GM12878 (cell line): Measurements from ENCODE around the gene XPO5. TPM values are rescaled to one million over a fixed set of nuclear protein-coding genes. Genes with fewer than 3 reads are reported as not detected.

Experiments used
- ATAC-seq: fragments of 200-7000 bp; cut with Tn5 transposase; 3 replicates; pipeline ENCODE4 v1.9.1; 2020; ENCODE audit warnings: mild to moderate bottlenecking, moderate library complexity
- BruUV-seq: library from RNA; stranded (reverse); fragments of 400-500 nt; replicated peaks from 2 replicates; lab custom pipeline; 2021; lab: Mats Ljungman, UMichigan
- CTCF ChIA-PET: fragments of 300-600 bp; sonication (Branson Sonifier 250); formaldehyde crosslinking; extraction: SDS; loops from one replicate; lab custom pipeline; 2021; ENCODE audit warnings: inconsistent platforms; lab: Yijun Ruan, JAX
- POLR2A ChIA-PET: fragments of 350-600 bp; formaldehyde crosslinking; extraction: SDS; loops from one replicate; lab custom pipeline; 2021; ENCODE audit warnings: inconsistent platforms; lab: Charles Lee
- RAD21 ChIA-PET: fragments of 300-600 bp; sonication (Branson Sonifier 250); formaldehyde crosslinking; loops from one replicate; lab custom pipeline; 2023; ENCODE audit warnings: antibody characterized with exemption; ENCODE audit not compliant: unreplicated experiment; lab: Charles Lee
- SMC1A ChIA-PET: fragments of 300-600 bp; sonication (Branson Sonifier 250); formaldehyde crosslinking; loops from one replicate; lab custom pipeline; 2023; ENCODE audit not compliant: unreplicated experiment, uncharacterized antibody; lab: Charles Lee
- DNase-seq: peaks from one replicate; pipeline ENCODE4 v3.0.0-alpha.2; 2011; ENCODE audit warnings: low read depth, low spot score
- FAIRE-seq: peaks from 3 replicates; lab custom pipeline; 2011; peaks lifted over from hg19 to GRCh38; lab: Jason Lieb, UNC
- H2AFZ ChIP-seq: 2 replicates; pipeline ENCODE4 v1.6.0; 2011; ENCODE audit warnings: low read depth, low read length, control low read depth; ENCODE audit not compliant: control insufficient read depth
- H3K27ac ChIP-seq: 2 replicates; pipeline ENCODE4 v1.5.1; 2011; ENCODE audit warnings: control low read depth; ENCODE audit not compliant: control insufficient read depth, insufficient read depth
- H3K27me3 ChIP-seq, 2 experiments: replicated peaks in 1 of 2; 2 replicates each; pipeline versions ENCODE4 v1.6.0 to v1.6.1; 2011; ENCODE audit warnings: low read length in 1 of 2; ENCODE audit not compliant: control insufficient read depth in 2 of 2, insufficient read depth in 2 of 2
- H3K36me3 ChIP-seq, 2 experiments: 2 replicates each; pipeline ENCODE4 v1.5.1; 2011; ENCODE audit warnings: low read length in 1 of 2; ENCODE audit not compliant: control insufficient read depth in 2 of 2, insufficient read depth in 2 of 2
- H3K4me1 ChIP-seq: 2 replicates; pipeline ENCODE4 v1.6.1; 2011; ENCODE audit warnings: mild to moderate bottlenecking, low read length, moderate library complexity, mixed read lengths; ENCODE audit not compliant: control insufficient read depth, insufficient read depth
- H3K4me2 ChIP-seq: 2 replicates; pipeline ENCODE4 v1.6.0; 2011; ENCODE audit warnings: control low read depth; ENCODE audit not compliant: control insufficient read depth, insufficient read depth
- H3K4me3 ChIP-seq: fragments of 200-600 bp; sonication (generic); 2 replicates; pipeline ENCODE4 v1.5.1; 2016
- H3K79me2 ChIP-seq: 2 replicates; pipeline ENCODE4 v1.6.0; 2011; ENCODE audit warnings: low read length; ENCODE audit not compliant: control insufficient read depth, insufficient read depth
- H3K9ac ChIP-seq: 2 replicates; pipeline ENCODE4 v1.8.0; 2011; ENCODE audit warnings: low read length, control low read depth, mixed read lengths; ENCODE audit not compliant: control insufficient read depth, insufficient read depth
- H3K9me3 ChIP-seq: replicated peaks from 3 replicates; pipeline ENCODE4 v1.5.1; 2011; ENCODE audit warnings: mild to moderate bottlenecking, low read length; ENCODE audit not compliant: control insufficient read depth, insufficient read depth
- H4K20me1 ChIP-seq: 2 replicates; pipeline ENCODE4 v1.6.0; 2011; ENCODE audit not compliant: control insufficient read depth, insufficient read depth
- BRCA1 ChIP-seq: IDR thresholded peaks from 2 replicates; pipeline ENCODE4 v1.6.1; 2011; ENCODE audit warnings: low read depth, low read length, improper control_type of control experiment
- E2F8 ChIP-seq: fragments of 450-650 bp; IDR thresholded peaks from 2 replicates; pipeline ENCODE4 v1.6.1; 2018; ENCODE audit warnings: mild to moderate bottlenecking, low read depth, moderate library complexity; ENCODE audit not compliant: partially characterized antibody
- HDGF ChIP-seq: fragments of 450-650 bp; IDR thresholded peaks from 2 replicates; pipeline ENCODE4 v1.6.1; 2016; ENCODE audit warnings: antibody characterized with exemption
- IRF4 ChIP-seq: IDR thresholded peaks from 2 replicates; pipeline ENCODE4 v1.6.1; 2011; ENCODE audit warnings: low read depth, low read length
- KDM1A ChIP-seq: fragments of 200-600 bp; sonication (generic); IDR thresholded peaks from 2 replicates; pipeline ENCODE4 v1.6.1; 2016; ENCODE audit warnings: borderline replicate concordance
- MYC ChIP-seq: IDR thresholded peaks from 2 replicates; pipeline ENCODE4 v1.6.1; 2011; ENCODE audit warnings: mild to moderate bottlenecking, low read length, moderate library complexity, inconsistent platforms; ENCODE audit not compliant: insufficient read depth, insufficient replicate concordance, insufficient read length, severe bottlenecking
- NFXL1 ChIP-seq: fragments of 450-650 bp; IDR thresholded peaks from 2 replicates; pipeline ENCODE4 v1.6.1; 2017; ENCODE audit warnings: antibody characterized with exemption, mild to moderate bottlenecking, borderline replicate concordance
- NFYA ChIP-seq: IDR thresholded peaks from 2 replicates; pipeline ENCODE4 v1.6.1; 2011; ENCODE audit warnings: low read depth, mild to moderate bottlenecking, low read length, improper control_type of control experiment, borderline replicate concordance
- PAX8 ChIP-seq: fragments of 450-650 bp; IDR thresholded peaks from 2 replicates; pipeline ENCODE4 v1.6.1; 2017; ENCODE audit warnings: mild to moderate bottlenecking, moderate library complexity
- RAD21 ChIP-seq: IDR thresholded peaks from 2 replicates; pipeline ENCODE4 v1.6.1; 2011; ENCODE audit warnings: mild to moderate bottlenecking, low read depth, low read length, moderate library complexity; ENCODE audit not compliant: insufficient read depth
- SMAD1 ChIP-seq: fragments of 450-650 bp; IDR thresholded peaks from 2 replicates; pipeline ENCODE4 v1.6.1; 2018; ENCODE audit warnings: mild to moderate bottlenecking, low read depth; ENCODE audit not compliant: partially characterized antibody
- TAF1 ChIP-seq: IDR thresholded peaks from 2 replicates; pipeline ENCODE4 v1.6.1; 2011; ENCODE audit warnings: mild to moderate bottlenecking, low read depth, low read length, borderline replicate concordance
- TBL1XR1 ChIP-seq: IDR thresholded peaks from 2 replicates; pipeline ENCODE4 v1.6.1; 2012; ENCODE audit warnings: low read depth, low read length, improper control_type of control experiment
- YBX1 ChIP-seq: fragments of 450-650 bp; IDR thresholded peaks from 2 replicates; pipeline ENCODE4 v1.6.1; 2016; ENCODE audit warnings: antibody characterized with exemption
- WGBS: methylation state at CpG from one replicate; pipeline ENCODE4 v1.1.6; 2016; ENCODE audit warnings: low lambda C conversion rate; ENCODE audit not compliant: insufficient replicate concordance, insufficient coverage; ENCODE audit errors: missing lambda C conversion rate; 5-methylcytosine and 5-hydroxymethylcytosine counted together
- in situ Hi-C: fragments of 300-500 bp; cut with MboI; formaldehyde crosslinking; loops from 9 replicates; pipeline ENCODE4 v1.14.3; 2018; ENCODE audit warnings: mixed read lengths
- intact Hi-C: fragments of 100-400 bp; cut with micrococcal nuclease; formaldehyde crosslinking; loops from one replicate; pipeline ENCODE4 v1.14.2; 2022; ENCODE audit not compliant: unreplicated experiment
- polyA plus RNA-seq, 11 experiments: library from polyadenylated mRNA; depleted of rRNA in 4 of 11; unstranded in 6 of 11; stranded (reverse) in 5 of 11; fragments of >200 nt; fragmentation: Nextera tagmentation in 4 of 11; fragmentation: Illumina TruSeq in 1 of 11; extraction: Ambion mirVana in 4 of 11; extraction: Trizol in 1 of 11; gene quantifications; 1 replicate in 1 of 11; 2 replicates in 10 of 11; pipeline versions ENCODE4 v1.2.1 to v1.2.3, GENCODE V29; 2011 to 2016; ENCODE audit warnings: inconsistent platforms in 2 of 11, missing spikeins in 2 of 11, low read depth in 1 of 11
- total RNA-seq, 4 experiments: library from RNA; depleted of rRNA in 3 of 4; stranded (reverse); fragments of >200 nt in 3 of 4; fragmentation: Illumina TruSeq in 1 of 4; extraction: Trizol in 1 of 4; gene quantifications; 2 replicates each; pipeline versions ENCODE4 v1.2.1 to v1.2.3, GENCODE V29; 2013 to 2021
- TF ChIP-seq, protein P1 (sequence below): fragments of 450-650 bp; formaldehyde crosslinking; IDR thresholded peaks from 2 replicates; pipeline ENCODE4 v1.5.0; 2022; ENCODE audit warnings: mild to moderate bottlenecking, missing genetic modification characterization

Gene XPO5
- total and polyA plus RNA-seq, 10 of the 15 experiments (the other 5 are each of a cell fraction or from before 2014, with no cell fraction given): 11.3 to 76.0 (median 41.6) TPM

GRCh38 chr6:43475516-43475915 lies 100.3 kb downstream of the XPO5 start (continued):
- TF ChIP-seq E2F8: no peak

DNA sequence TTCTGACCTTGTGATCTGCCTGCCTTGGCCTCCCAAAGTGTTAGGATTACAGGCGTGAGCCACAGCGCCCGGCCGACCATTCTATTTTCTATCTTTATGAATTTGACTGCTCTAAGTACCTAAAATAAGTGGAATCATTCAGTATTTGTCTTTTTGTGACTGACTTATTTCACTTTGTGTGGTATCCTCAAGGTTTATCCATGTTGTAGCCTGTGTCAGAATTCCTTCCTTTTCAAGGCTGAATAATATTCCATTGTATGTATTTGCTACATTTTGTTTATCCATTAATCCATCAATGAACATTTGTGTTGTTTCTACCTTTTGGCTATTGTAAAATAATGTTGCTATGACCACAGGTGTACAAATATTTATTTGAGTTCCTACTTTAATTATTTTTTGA lies 103.3 kb downstream of the XPO5 start:
- ChIA-PET SMC1A (no interaction called here), CTCF (interaction anchor here (0.6 to 0.9 kb wide), 2 partner anchors 12 to 16 kb away, joined by 3 to 4 read pairs; no protein-coding TSS in a partner anchor), RAD21 (no interaction called here), POLR2A (interaction anchor here (0.6 kb wide), 1 partner anchor 382 kb away, joined by 4 read pairs; no protein-coding TSS in a partner anchor)
- Histone ChIP-seq H3K27ac (no peak overlapping the region), H4K20me1 (no peaks in the 10 kb centered on the region), H3K9me3 (no peaks in the 10 kb centered on the region), H3K4me2 (no peak overlapping the region), H2AFZ (no peak overlapping the region), H3K79me2 (no peaks in the 10 kb centered on the region), H3K36me3 (no peaks in the 10 kb centered on the region), H3K9ac (no peak overlapping the region)
- FAIRE-seq: no peak
- DNase-seq: no peak
- 74% methylated on average over 4 of the region's 4 CpGs for WGBS
- ATAC-seq: no peak
- in situ Hi-C loops (no loop called here), intact Hi-C loops (no loop called here)
- no TSS peak for BruUV-seq
- no peak for TF ChIP-seq NFXL1
- no peak for TF ChIP-seq KDM1A
- TF ChIP-seq MYC: no peak
- no peak for TF ChIP-seq BRCA1
- TF ChIP-seq SMAD1: no peak
- no peak for TF ChIP-seq HDGF
- no peak for TF ChIP-seq PAX8
- no peak for TF ChIP-seq TBL1XR1
- TF ChIP-seq, protein P1, sequence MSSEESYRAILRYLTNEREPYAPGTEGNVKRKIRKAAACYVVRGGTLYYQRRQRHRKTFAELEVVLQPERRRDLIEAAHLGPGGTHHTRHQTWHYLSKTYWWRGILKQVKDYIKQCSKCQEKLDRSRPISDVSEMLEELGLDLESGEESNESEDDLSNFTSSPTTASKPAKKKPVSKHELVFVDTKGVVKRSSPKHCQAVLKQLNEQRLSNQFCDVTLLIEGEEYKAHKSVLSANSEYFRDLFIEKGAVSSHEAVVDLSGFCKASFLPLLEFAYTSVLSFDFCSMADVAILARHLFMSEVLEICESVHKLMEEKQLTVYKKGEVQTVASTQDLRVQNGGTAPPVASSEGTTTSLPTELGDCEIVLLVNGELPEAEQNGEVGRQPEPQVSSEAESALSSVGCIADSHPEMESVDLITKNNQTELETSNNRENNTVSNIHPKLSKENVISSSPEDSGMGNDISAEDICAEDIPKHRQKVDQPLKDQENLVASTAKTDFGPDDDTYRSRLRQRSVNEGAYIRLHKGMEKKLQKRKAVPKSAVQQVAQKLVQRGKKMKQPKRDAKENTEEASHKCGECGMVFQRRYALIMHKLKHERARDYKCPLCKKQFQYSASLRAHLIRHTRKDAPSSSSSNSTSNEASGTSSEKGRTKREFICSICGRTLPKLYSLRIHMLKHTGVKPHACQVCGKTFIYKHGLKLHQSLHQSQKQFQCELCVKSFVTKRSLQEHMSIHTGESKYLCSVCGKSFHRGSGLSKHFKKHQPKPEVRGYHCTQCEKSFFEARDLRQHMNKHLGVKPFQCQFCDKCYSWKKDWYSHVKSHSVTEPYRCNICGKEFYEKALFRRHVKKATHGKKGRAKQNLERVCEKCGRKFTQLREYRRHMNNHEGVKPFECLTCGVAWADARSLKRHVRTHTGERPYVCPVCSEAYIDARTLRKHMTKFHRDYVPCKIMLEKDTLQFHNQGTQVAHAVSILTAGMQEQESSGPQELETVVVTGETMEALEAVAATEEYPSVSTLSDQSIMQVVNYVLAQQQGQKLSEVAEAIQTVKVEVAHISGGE (CRISPR knock-in tag): no peak
- no peak for TF ChIP-seq TAF1
- no peak for TF ChIP-seq YBX1
- TF ChIP-seq NFYA: no peak
- no peak for TF ChIP-seq RAD21
- TF ChIP-seq IRF4: no peak
- TF ChIP-seq, all 136 proteins: peak for 0
- H3K4me1 ChIP-seq: no peaks in the 10 kb centered on the region
- H3K27me3 ChIP-seq: peaks cover 0 to 2% of the 10 kb centered on the region in 2 experiments; a peak in 1 of 4 replicates
- no peak overlapping the region for H3K4me3 ChIP-seq
